PC-9 (cell line): Measurements from ENCODE around the gene PPP2R2C. TPM values are rescaled to one million over a fixed set of nuclear protein-coding genes. Genes with fewer than 3 reads are reported as not detected.

Experiments
- BruUV-seq: library from RNA; stranded (reverse); fragments of 400-500 nt; replicated peaks from 2 replicates; lab custom pipeline; 2021; lab: Mats Ljungman, UMichigan
- CTCF ChIA-PET: fragments of 300-600 bp; sonication (Branson Sonifier 250); formaldehyde crosslinking; loops from one replicate; lab custom pipeline; 2022; ENCODE audit warnings: antibody characterized with exemption; lab: Charles Lee
- POLR2A ChIA-PET: fragments of 300-600 bp; sonication (Branson Sonifier 250); formaldehyde crosslinking; loops from one replicate; lab custom pipeline; 2022; ENCODE audit warnings: antibody characterized with exemption; ENCODE audit not compliant: unreplicated experiment; lab: Charles Lee
- DNase-seq, 2 experiments: peaks; one replicate each; pipeline versions ENCODE4 v3.0.0 to v3.0.0-alpha.2; 2015 to 2022; ENCODE audit warnings: mixed read lengths in 1 of 2
- H2AFZ ChIP-seq: fragments of 200-600 bp; sonication (generic); 2 replicates; pipeline ENCODE4 v1.8.1; 2017; ENCODE audit warnings: antibody characterized with exemption
- H3F3A ChIP-seq: fragments of 200-600 bp; sonication (generic); 2 replicates; pipeline ENCODE4 v1.8.1; 2017; ENCODE audit warnings: antibody characterized with exemption, mild to moderate bottlenecking, low read depth; ENCODE audit not compliant: insufficient read depth
- H3K27ac ChIP-seq: fragments of 200-600 bp; sonication (generic); 2 replicates; pipeline ENCODE4 v1.6.1; 2016; ENCODE audit warnings: mixed run types
- H3K27me3 ChIP-seq: fragments of 200-600 bp; sonication (generic); 2 replicates; pipeline ENCODE4 v1.6.1; 2016; ENCODE audit warnings: low read depth, mixed run types; ENCODE audit not compliant: insufficient read depth
- H3K36me3 ChIP-seq: fragments of 200-600 bp; sonication (generic); 2 replicates; pipeline ENCODE4 v1.6.1; 2016; ENCODE audit warnings: low read depth, mixed run types
- H3K4me1 ChIP-seq: fragments of 200-600 bp; sonication (generic); replicated peaks from 2 replicates; pipeline ENCODE4 v1.6.1; 2016; ENCODE audit warnings: mixed run types; ENCODE audit not compliant: insufficient read depth
- H3K4me2 ChIP-seq: fragments of 200-600 bp; sonication (generic); 2 replicates; pipeline ENCODE4 v1.6.1; 2017; ENCODE audit warnings: mixed run types
- H3K4me3 ChIP-seq: fragments of 200-600 bp; sonication (generic); 2 replicates; pipeline ENCODE4 v1.6.1; 2016; ENCODE audit warnings: mixed run types
- H3K79me2 ChIP-seq: fragments of 200-600 bp; sonication (generic); 2 replicates; pipeline ENCODE4 v1.6.1; 2017; ENCODE audit warnings: low read depth, mixed run types
- H3K9me2 ChIP-seq: fragments of 200-600 bp; sonication (generic); 2 replicates; pipeline ENCODE4 v1.8.1; 2017; ENCODE audit warnings: mild to moderate bottlenecking; ENCODE audit not compliant: insufficient read depth
- H3K9me3 ChIP-seq: fragments of 200-600 bp; sonication (generic); 2 replicates; pipeline ENCODE4 v1.8.1; 2016; ENCODE audit warnings: low read depth; ENCODE audit not compliant: insufficient read depth
- H4K20me1 ChIP-seq: fragments of 200-600 bp; sonication (generic); 2 replicates; pipeline ENCODE4 v1.8.1; 2017; ENCODE audit not compliant: insufficient read depth
- CTCF ChIP-seq: fragments of 200-600 bp; sonication (generic); conservative IDR thresholded peaks from 2 replicates; pipeline ENCODE4 v1.6.1; 2017; ENCODE audit warnings: mixed run types, antibody characterized with exemption, mild to moderate bottlenecking, moderate library complexity
- EZH2 ChIP-seq: fragments of 200-600 bp; sonication (generic); IDR thresholded peaks from 2 replicates; pipeline ENCODE4 v1.8.0; 2017; ENCODE audit warnings: antibody characterized with exemption, low read depth
- intact Hi-C: fragments of 100-400 bp; cut with micrococcal nuclease; formaldehyde crosslinking; loops from one replicate; pipeline ENCODE4 v1.10.0; 2022; ENCODE audit not compliant: unreplicated experiment
- total RNA-seq: library from RNA; stranded (reverse); gene quantifications from 2 replicates; pipeline ENCODE4 v1.2.3, GENCODE V29; 2021

The PPP2R2C gene
- total RNA-seq, 1 experiment from 2014 or later: 40.9 TPM

GRCh38 chr4:6282314-6282771, 190.1 kb downstream of the PPP2R2C start:
- Histone ChIP-seq H3K79me2 (no peaks in the 10 kb centered on the region), H3K27ac (no peak overlapping the region), H3K4me1 (no peaks in the 10 kb centered on the region), H3K4me2 (no peak overlapping the region), H3K36me3 (no peaks in the 10 kb centered on the region), H3F3A (no peaks in the 10 kb centered on the region), H3K4me3 (no peak overlapping the region), H3K9me2 (no peaks in the 10 kb centered on the region), H3K9me3 (no peaks in the 10 kb centered on the region), H3K27me3 (no peaks in the 10 kb centered on the region), H2AFZ (no peak overlapping the region), H4K20me1 (no peaks in the 10 kb centered on the region)
- intact Hi-C loops: no loop called here
- no peak for DNase-seq
- no peak for TF ChIP-seq CTCF
- no peak for TF ChIP-seq EZH2
- no TSS peak for BruUV-seq
- ChIA-PET CTCF (no interaction called here), POLR2A (no interaction called here)

DNA sequence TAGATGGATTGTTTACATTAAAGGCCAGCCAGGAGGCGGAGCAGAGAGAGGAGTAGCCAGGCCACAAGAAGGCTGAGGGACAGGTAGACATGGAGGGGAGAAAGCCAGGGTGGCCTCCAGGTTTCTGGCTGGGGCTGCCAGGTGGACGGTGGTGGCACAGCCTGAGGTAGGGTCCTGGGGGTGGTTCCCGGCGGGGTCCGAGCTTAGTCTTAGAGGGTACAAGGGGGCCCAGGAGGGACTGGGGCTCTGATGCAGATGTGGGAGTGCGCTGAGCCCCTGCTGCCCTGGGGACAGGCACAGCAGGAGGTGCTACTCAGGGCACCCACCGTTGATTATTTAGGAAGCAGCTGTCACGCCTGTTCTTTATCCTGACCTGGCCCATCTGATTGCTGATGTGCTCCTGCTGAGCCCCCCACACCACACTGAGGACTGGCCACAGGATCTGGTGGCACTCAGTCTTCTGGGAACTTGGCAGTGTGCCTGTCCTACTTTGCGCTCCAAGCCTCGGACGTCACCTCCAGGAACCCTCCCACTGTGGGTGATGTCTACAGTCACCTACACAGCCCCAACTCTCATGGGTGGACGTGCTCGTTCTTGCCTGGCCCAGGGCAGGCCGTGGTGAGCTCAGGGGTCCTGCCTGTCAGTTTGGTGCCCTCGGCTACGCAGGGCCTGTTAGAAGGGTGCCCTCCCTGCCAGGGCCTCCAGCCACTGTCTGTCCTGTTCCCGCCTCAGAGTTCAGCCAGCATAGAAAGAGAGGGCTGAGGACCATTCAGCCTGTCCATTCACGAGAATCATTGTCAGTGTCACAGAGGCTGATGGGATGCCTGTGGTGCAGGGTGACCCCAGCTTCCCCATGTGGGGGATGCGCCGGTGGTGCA, 190.7 kb downstream of the PPP2R2C start:
- Histone ChIP-seq H3K4me3 (no peak overlapping the region), H3F3A (no peaks in the 10 kb centered on the region), H3K27me3 (no peaks in the 10 kb centered on the region), H3K9me2 (no peaks in the 10 kb centered on the region), H3K36me3 (no peaks in the 10 kb centered on the region), H3K79me2 (no peaks in the 10 kb centered on the region), H3K27ac (no peak overlapping the region), H3K9me3 (no peaks in the 10 kb centered on the region), H3K4me1 (no peaks in the 10 kb centered on the region), H4K20me1 (0 out of 2 replicates have a peak, but pooled peaks cover under 1% of the 10 kb centered on the region), H2AFZ (no peak overlapping the region), H3K4me2 (no peak overlapping the region)
- no TSS peak for BruUV-seq
- CTCF ChIA-PET: no interaction called here
- POLR2A ChIA-PET: no interaction called here
- intact Hi-C loops: no loop called here
- DNase-seq: no peak
- no peak for TF ChIP-seq CTCF
- TF ChIP-seq EZH2: no peak

DNA sequence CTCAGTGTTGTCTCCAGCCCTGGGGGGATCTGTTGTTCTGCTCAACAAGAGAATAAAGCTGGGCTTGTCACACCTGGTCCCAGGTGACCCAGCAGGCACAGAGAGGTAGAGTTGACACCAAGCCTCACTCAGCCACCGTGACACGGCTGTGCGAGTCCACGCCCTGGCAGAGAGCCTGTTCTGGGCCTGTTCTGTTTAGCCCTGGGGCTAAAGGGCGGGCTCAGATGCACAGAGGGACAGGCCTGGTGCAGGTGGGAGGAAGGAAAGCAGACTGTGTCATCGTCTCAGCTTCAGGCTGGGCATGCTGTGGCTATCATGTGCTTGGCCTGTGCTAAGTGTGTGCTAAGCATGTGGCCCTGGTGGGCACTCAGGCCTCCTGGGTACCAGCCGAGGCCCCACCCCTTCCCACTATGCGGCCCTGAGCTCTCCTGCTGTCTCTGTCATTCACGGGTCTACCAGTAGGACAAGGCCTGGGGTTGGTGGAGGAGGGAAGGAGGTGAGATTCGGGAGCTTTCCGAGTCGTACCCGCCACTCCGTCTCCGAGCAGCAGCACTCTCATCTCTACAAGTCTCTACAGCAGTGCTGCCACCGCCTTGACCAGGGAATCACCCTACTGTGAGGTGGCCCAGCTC, 191.9 kb downstream of the PPP2R2C start:
- no peaks in the 10 kb centered on the region for H3K79me2 ChIP-seq
- H3K4me1 ChIP-seq: no peaks in the 10 kb centered on the region
- TF ChIP-seq EZH2: no peak
- TF ChIP-seq CTCF: no peak
- H3F3A ChIP-seq: no peaks in the 10 kb centered on the region
- H3K27ac ChIP-seq: no peak overlapping the region
- POLR2A ChIA-PET: no interaction called here
- peak in 1 of 2 experiments; percentile 65 for DNase-seq
- peaks cover 8% of the 10 kb centered on the region; the same call in 1 of the 2 replicates for H4K20me1 ChIP-seq
- no peak overlapping the region for H3K4me2 ChIP-seq
- intact Hi-C loops: no loop called here
- no peak overlapping the region for H3K4me3 ChIP-seq
- H2AFZ ChIP-seq: no peak overlapping the region
- CTCF ChIA-PET: no interaction called here
- BruUV-seq: no TSS peak
- H3K27me3 ChIP-seq: no peaks in the 10 kb centered on the region
- H3K9me3 ChIP-seq: no peaks in the 10 kb centered on the region
- H3K9me2 ChIP-seq: no peaks in the 10 kb centered on the region
- no peaks in the 10 kb centered on the region for H3K36me3 ChIP-seq
